Progenitor cell of endocrine pancreas (in vitro differentiated cells): ENCODE results near the gene TK1. TPM values are rescaled to one million over a fixed set of nuclear protein-coding genes. Genes with fewer than 3 reads are reported as not detected.

ENCODE experiments used
- total RNA-seq: library from RNA; stranded (reverse); gene quantifications from 2 replicates; pipeline ENCODE4 v1.2.1, GENCODE V29; 2021

TK1 gene
- total RNA-seq, 1 donor from 2014 or later: 29.1 TPM

Other genes with a start within 250 kb of the TK1 start
- 37.4 and 38.3 TPM in 2 replicates for gene TNRC6C, start 228.3 kb downstream of the TK1 start, total RNA-seq
- 125 and 134 TPM in 2 replicates for gene TMC6, start 58.3 kb downstream of the TK1 start, total RNA-seq
- gene TMC8, start 56.3 kb downstream of the TK1 start, total RNA-seq: 0.12 and 0.58 TPM in 2 replicates
- not detected in 2 replicates for gene C17orf99, start 40.7 kb downstream of the TK1 start, total RNA-seq
- gene SYNGR2, start 18.5 kb downstream of the TK1 start, total RNA-seq: 50.5 and 51.5 TPM in 2 replicates
- gene AFMID, start 310 bp upstream of the TK1 start, total RNA-seq: 26.5 and 27.9 TPM in 2 replicates
- 28.9 and 30.0 TPM in 2 replicates for gene BIRC5, start 27.2 kb upstream of the TK1 start, total RNA-seq
- gene TMEM235, start 44.6 kb upstream of the TK1 start, total RNA-seq: not detected in 2 replicates
- gene SOCS3, start 173.0 kb upstream of the TK1 start, total RNA-seq: 5.4 and 5.8 TPM in 2 replicates
- gene PGS1, start 191.6 kb upstream of the TK1 start, total RNA-seq: 66.1 and 67.1 TPM in 2 replicates